Activated gamma-delta T cell treated with Interleukin-2 at 50 U/mL for 16 hours (primary cell): Measurements from ENCODE around the gene CDC73.
"Not testable (repeated sequence)": the region's sequence is repeated elsewhere in the genome, so short reads cannot be mapped to it uniquely, and the experiment has no call there.

Source experiments
- DNase-seq: peaks from one replicate; pipeline ENCODE4 v3.0.0-alpha.2; 2020

The CDC73 gene

GRCh38 chr1:193237381-193237978 lies 115.6 kb downstream of the CDC73 start:
- DNase-seq = no peak

DNA sequence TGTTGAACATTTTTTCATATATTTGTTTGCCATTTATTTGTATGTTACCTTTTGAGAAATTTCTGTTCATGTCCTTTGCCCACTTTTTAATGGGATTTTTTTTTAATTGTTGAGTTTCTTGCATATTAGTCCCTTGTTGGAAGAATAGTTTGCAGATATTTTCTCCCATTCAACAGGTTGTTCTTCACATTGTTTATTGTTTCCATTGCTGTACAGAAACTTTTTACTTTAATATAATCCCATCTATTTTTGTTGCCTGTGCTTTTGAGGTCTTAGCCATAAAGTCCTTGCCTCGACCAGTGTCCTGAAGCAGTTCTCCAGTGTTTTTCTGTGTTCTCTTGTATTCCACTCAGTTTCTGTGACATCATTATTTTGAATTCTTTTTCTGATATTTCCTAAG lies 118.8 kb downstream of the CDC73 start:
- no peak for DNase-seq

GRCh38 chr1:193241132-193241827 lies 119.4 kb downstream of the CDC73 start:
- DNase-seq = no peak

DNA sequence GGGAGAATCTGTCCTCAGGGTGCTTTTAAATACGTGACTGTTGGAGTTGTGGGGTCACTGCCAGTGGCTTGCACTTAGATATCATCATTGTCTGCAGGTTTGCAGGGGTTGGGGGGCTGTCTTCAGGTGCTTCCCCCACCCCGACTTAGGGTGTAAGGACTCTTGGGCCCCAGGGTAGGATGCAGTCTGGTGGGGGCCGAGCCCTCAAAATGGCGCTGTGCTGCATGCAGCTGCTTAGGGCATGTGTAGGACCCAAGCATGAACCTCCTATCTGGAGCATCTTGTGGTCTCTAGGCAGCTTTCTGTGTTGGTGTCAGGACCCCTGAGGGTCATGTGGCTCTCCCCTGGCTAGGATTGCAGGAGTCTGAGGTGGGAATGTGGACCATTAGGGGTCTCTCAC lies 120.2 kb downstream of the CDC73 start:
- DNase-seq = no peak

DNA sequence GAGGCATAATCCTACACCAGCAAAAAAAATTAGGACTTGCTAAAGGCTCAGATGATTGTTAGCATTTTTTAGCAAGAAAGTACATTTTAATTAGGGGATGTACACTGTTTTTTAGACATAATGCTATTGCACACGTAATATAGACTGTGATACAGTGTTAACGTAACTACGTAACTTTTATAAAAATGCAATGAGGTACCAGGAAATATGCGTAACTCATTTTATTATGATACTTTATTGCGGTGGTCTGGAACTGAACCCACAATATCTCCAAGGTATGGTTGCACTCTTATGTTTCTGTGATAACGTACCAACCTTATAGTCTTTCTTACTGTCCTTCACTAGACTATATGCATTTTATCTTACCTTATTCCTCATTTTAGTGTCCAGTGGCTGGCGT lies 127.4 kb downstream of the CDC73 start:
- no peak for DNase-seq

GRCh38 chr1:193251950-193252349 lies 130.1 kb downstream of the CDC73 start:
- DNase-seq = no peak

DNA sequence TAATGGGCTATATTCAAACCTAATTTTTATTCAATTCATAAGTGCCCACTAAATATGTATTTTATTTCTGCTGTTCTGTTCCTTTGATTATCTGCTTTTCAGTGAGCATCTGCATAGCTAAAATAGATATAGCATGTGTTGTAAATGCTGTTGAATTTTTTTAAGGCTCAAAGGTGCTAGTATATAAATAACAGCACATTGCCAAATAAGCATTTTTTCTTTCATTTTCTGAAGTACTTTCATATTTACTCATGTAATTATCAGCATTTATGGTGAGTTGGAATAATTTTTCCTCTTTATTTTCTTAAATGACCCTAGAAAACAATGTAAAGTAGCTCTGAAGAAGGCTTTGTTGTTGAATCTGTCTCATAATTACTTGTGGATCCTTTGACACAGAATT lies 134.2 kb downstream of the CDC73 start:
- DNase-seq = no peak

DNA sequence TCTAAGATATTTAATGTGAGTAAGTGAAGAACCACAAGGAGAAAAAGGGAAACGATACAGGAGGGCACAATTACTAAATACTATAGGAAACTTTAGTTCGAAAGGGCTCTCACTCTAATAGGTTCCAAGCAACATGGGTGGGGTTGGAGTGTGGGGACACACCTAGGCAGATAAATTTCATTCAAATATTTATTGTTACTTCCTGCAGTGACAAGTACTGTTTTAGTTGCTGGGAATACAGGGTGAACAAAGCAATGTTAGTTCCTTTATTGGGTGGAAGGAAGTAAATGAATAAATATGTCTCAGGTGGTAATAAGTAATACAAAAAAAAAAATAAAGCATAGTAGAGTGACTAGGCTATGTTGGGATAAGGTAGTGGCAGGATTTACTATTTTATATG lies 137.8 kb downstream of the CDC73 start:
- DNase-seq = no peak

DNA sequence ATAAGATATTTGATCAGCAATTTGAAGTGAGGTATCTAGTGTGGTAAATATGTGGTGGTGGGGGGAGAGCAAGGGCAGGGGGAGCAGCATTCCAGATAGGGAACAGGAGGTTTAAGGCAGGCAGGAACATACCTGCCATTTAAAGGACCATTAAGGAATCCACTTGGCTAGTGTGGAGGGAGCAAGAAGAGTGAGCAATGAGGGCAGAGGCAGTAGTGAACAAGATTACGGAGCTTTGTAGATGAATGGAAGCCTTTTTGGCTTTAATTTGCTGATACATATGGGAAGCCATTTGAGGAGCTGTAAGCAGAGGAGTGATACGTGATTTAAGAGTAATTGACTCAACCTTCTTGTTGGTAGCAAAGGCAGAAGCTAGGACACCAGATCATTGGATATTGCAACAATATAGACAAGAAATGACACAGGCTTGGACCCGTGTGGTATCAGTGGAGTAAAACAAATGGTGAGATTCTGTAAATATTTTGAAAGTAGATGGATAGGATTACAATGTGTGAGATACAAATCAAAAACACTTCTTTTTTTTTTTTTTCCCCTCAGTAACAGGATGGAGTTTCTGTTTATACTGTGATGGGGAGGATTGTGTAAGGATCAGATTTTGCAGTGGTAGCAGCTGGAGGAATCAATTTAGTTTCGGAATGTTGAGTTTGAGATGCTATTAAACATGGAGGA lies 138.4 kb downstream of the CDC73 start:
- no peak for DNase-seq

- DNase-seq = no peak
Measured at GRCh38 chr1:193260896-193261295, 139.1 kb downstream of the CDC73 start.

GRCh38 chr1:193262661-193263060 lies 140.8 kb downstream of the CDC73 start:
- DNase-seq = no peak

- no peak for DNase-seq
Measured at GRCh38 chr1:193264313-193265065, 142.7 kb downstream of the CDC73 start.

- no peak for DNase-seq
Measured at GRCh38 chr1:193265716-193266115, 143.9 kb downstream of the CDC73 start.

DNA sequence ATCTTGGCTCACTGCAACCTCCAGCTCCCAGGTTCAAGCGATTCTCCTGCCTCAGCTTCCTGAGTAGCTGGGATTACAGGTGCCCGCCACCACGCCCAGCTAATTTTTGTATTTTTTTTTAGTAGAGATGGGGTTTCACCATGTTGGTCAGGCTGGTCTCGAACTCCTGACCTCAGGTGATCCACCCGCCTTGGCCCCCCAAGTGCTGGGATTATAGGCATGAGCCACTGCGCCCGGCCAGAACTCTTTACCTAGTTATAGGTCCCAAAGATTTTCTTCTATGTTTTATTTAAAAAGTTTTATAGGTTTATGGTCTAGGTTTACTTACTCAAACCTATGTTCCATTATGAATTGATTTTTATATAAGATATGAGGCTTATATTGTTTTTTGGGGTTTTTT lies 145.0 kb downstream of the CDC73 start:
- not testable (repeated sequence) for DNase-seq

DNA sequence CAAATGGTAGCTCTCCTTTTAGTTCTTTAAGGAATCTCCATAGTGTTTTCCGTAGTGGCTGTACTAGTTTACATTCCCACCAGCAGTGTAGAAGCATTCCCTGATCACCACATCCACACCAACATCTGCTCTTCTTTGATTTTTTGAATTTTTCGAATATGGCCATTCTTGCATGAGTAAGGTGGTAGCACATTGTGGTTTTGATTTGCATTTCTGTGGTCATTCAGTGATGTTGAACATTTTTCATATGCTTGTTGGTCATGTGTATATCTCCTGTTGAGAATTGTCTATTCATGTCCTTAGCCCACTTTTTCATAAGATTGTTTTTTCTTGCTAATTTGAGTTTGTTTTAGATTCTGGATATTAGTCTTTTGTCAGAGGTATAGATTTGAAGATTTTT lies 149.2 kb downstream of the CDC73 start:
- DNase-seq = no peak

DNA sequence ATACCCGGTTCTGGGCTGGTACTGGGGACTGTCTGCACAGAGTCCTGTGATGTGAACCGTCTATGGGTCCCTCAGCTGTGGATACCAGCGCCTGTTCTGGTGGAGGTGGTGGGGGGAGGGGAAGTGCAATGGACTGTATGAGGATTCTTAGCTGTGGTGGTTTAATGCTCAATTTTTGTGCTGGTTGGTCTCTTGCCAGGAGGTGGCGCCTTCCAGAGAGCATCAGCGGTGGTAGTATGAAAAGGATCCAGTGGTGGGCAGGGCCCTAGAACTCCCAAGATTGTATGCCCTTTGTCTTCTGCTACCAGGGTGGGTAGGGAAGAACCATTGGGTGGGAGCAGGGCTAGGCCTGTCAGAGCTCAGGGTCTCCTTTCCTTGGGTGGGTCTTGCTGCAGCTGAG lies 153.9 kb downstream of the CDC73 start:
- DNase-seq = no peak

DNA sequence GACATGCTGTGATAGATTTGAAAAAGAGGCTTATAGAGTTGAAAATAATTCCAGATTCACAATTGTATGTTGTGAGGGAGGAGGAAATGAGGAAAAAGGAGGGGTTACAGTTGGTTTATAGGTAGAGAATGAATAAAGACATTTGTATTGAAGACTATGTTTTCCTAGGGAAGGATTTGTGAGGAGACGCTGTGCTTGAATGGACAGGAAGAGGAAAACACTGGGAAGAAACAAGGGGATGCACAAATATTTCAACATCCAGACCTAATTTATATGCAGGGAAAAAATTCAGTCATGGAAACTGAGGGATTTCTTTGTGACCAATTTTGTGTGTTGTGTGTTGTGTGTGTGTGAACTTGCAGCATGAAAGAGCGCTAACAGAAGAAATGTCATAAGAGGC lies 157.1 kb downstream of the CDC73 start:
- DNase-seq = no peak

DNA sequence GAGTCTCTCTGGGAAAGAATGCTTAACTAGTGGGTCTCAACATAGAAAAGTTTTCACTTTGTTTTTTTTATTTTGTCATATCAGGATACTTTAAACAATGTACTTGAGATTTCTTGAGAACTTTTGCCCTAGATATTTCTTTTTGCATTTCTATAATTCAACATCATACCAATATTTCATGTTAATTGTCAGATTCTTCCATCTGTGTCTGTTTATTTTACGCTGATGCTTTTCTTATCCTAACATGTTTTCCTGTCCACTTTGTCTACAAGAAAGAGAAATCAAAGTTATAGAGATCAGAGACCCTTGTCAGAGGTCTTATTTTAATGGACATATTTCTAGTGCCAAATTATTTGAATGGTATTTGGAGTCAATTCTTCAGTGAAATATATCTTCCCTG lies 160.1 kb downstream of the CDC73 start:
- DNase-seq = no peak

GRCh38 chr1:193283016-193283415 lies 161.2 kb downstream of the CDC73 start:
- DNase-seq = no peak

GRCh38 chr1:193284219-193284618 lies 162.4 kb downstream of the CDC73 start:
- DNase-seq = no peak

DNA sequence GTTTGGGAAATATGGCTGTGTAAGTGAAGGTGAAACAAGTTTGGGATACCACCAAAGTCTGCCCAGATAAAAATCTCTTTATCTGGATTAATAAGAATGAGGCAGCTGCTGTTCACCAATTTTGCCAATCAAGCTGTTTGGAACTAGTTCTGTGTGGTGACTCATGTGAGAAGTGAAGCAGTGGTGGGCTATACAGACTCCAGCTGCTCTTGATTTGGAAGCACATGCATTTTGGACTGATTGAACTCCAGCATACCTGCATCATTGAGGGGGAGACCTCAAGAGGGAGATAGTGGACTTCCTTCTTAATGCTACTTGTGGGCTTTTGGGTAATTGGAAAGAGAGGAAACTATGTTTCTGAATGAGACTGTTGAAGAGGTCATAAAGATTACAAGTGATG lies 163.8 kb downstream of the CDC73 start:
- DNase-seq = no peak

- DNase-seq = not testable (repeated sequence)
Measured at GRCh38 chr1:193288548-193289080, 166.8 kb downstream of the CDC73 start.

DNA sequence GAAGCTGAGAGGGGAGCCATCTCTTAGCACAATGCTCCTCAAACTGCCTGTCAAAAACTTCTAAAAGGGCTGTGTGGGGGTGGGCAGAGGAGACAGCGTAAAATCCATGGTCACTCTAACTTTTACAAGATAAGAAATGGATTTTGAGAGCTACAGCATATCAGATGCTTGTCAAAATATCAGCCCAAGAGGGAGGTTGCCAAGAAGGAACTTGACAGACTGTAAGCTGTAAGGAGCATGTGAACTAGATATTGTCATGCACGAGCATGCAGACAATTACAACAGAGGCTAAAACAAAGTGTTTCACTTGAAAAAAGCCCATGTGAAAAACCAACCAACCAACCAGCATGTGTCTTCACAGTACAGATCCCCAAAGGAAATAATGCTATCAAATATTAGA lies 171.9 kb downstream of the CDC73 start:
- DNase-seq = no peak
